Measurements from ENCODE around the gene TAF11L10.
"Not testable (repeated sequence)": the region's sequence is repeated elsewhere in the genome, so short reads cannot be mapped to it uniquely, and the experiment has no call there.

DNA sequence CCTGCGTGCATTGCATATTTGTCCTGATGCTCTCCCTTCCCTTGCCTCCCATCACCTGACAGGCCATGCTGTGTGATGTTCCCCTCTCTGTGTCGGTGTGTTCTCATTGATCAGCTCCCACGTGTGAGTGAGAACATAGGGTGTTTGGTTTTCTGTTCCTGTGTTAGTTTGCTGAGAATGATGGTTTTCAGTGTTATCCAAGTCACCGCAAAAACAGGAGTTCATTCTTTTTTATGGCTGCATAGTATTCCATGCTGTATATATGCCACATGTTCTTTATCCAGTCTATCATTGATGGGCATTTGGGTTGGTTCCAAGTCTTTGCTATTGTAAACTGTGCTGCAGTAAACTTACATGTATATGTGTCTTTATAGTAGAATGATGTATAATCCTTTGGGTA is 9.8 kb upstream of the TAF11L10 start:
- TF ChIP-seq, protein P1, sequence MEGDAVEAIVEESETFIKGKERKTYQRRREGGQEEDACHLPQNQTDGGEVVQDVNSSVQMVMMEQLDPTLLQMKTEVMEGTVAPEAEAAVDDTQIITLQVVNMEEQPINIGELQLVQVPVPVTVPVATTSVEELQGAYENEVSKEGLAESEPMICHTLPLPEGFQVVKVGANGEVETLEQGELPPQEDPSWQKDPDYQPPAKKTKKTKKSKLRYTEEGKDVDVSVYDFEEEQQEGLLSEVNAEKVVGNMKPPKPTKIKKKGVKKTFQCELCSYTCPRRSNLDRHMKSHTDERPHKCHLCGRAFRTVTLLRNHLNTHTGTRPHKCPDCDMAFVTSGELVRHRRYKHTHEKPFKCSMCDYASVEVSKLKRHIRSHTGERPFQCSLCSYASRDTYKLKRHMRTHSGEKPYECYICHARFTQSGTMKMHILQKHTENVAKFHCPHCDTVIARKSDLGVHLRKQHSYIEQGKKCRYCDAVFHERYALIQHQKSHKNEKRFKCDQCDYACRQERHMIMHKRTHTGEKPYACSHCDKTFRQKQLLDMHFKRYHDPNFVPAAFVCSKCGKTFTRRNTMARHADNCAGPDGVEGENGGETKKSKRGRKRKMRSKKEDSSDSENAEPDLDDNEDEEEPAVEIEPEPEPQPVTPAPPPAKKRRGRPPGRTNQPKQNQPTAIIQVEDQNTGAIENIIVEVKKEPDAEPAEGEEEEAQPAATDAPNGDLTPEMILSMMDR (IDR thresholded peaks at IDR 0.05): not testable (repeated sequence)
- TF ChIP-seq POLR2AphosphoS5 (IDR thresholded peaks at IDR 0.05; ENCODE audit: insufficient read depth in 1 of 2, low read depth in 1 of 2): not testable (repeated sequence)
